SH-SY5Y (cell line): ENCODE data around the gene ACTR1A.

Source experiments
- GATA2 ChIP-seq: IDR thresholded peaks from 2 replicates; pipeline ENCODE4 v1.6.1; 2011; ENCODE audit warnings: mild to moderate bottlenecking, low read depth, low read length
- GATA3 ChIP-seq: IDR thresholded peaks from 2 replicates; pipeline ENCODE4 v1.6.1; 2011; ENCODE audit warnings: low read depth, mild to moderate bottlenecking, low read length, moderate library complexity

Gene ACTR1A

DNA sequence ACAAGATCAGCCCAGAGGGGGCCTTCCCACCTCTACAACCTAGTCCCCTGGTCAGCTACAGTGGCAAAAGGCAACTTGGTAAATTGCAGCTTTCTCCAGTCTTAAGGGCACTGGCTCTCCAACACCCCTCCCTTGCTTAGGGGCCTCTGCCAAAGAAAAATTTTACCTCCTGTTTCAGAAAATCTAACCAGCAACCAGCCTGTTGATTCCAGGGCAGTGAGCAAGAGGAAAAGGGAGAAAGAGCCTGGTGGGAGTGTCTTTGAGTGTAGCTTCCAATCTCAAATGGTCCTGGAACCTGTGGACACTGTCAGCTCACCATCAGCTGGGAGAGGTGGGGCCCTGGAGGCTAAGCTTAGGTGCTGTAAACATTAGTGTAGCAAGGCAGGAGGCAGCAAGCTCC lies 22.9 kb downstream of the ACTR1A start:
- TF ChIP-seq GATA2 = no peak
- TF ChIP-seq GATA3 = no peak

DNA sequence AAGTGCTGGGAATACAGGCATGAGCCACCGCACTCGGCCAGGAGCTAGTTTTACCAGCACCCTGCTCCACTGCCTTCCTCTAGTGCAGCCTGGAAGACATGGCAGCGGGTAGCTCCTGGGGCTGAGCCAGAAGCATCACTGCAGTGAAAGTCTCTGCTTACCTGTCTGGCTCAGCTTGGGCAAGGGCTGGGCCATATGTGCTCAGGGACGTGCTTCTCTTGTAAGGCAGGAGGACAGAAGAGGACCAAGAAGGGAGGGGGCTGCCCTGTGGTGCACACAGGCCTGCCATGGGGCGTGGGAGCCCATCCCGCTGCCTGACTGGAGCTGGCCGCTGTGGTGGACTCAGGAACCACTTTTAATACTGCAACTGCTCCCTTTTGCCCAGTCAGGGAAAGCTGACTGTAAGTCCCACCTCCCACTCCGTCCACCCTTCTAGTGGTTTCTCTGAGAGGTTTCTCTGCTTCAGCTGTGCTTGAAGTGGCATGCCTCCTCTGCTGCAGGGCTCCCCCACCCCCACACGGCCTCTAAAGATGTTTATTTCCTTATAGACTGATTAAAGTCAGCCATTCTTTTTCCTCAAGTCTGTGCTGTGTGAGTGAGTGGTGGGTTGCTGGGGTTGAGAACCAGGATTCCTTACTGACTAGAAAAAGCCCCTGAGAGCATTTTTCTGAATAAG lies 25.9 kb downstream of the ACTR1A start:
- TF ChIP-seq GATA3 (no peak), GATA2 (no peak)

DNA sequence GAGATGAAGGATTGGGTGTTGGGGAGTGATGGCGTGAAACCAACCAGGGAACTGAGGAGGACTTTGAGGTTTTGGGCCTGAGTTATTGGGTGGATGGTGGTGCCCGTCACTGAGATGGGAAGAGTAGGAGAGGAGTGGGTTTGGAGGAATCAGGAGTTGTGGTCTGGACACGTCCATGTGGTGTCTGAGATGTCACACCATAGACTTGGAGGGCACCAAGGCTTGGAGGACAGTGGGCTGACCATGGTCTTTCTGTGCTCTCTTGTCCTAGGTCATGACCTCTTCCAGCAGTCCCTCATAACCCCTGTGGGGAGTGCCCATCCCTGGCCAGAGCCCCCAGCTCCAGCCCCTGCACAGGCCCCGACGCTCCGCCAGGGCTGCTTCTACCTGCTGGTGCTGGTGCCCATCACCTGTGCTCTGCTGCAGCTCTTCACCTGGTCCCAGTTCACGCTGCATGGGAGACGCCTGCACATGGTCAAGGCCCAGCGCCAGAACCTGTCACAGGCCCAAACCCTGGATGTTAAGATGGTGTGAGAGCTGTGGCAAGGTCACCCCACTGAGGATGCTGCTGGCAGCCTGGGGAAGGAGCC lies 27.0 kb downstream of the ACTR1A start:
- TF ChIP-seq GATA3 = no peak
- TF ChIP-seq GATA2 = no peak

DNA sequence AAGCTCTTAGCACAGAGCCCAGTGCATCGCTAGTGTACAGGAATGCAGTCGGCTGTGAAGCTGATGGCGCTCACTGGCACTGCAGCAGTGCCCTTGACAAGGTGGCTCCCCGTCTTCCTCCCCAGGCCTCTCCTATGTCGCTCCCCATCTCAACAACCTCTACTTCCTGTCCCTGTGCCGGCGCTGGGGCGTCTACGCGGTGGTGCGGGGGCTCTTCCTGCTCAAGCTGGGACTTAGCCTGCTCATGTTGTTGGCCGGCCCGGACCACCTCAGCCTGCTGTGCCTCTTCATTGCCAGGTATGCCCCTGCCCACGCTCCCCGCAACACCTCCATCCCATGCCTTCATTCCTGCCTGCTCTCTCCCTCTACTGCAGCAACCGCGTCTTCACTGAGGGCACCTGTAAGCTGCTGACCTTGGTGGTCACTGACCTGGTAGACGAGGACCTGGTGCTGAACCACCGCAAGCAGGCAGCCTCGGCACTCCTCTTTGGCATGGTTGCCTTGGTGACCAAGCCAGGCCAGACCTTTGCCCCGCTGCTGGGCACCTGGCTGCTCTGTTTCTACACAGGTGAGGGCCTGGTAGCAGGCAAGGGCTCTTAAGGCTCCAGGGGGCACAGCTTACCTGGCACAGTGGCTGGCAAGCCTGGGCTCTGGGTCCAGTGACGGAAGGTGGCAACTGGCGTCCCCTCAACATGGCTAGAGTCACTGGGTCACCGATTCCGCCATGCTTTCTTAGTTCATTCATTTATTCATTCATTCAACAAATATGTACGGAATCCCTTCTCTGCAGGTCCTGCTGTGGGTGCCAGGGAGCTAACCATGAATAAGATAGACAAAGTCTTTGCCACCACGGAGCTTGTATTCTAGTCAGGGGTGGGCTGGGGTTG lies 28.8 kb downstream of the ACTR1A start:
- no peak for TF ChIP-seq GATA3
- TF ChIP-seq GATA2 = no peak

DNA sequence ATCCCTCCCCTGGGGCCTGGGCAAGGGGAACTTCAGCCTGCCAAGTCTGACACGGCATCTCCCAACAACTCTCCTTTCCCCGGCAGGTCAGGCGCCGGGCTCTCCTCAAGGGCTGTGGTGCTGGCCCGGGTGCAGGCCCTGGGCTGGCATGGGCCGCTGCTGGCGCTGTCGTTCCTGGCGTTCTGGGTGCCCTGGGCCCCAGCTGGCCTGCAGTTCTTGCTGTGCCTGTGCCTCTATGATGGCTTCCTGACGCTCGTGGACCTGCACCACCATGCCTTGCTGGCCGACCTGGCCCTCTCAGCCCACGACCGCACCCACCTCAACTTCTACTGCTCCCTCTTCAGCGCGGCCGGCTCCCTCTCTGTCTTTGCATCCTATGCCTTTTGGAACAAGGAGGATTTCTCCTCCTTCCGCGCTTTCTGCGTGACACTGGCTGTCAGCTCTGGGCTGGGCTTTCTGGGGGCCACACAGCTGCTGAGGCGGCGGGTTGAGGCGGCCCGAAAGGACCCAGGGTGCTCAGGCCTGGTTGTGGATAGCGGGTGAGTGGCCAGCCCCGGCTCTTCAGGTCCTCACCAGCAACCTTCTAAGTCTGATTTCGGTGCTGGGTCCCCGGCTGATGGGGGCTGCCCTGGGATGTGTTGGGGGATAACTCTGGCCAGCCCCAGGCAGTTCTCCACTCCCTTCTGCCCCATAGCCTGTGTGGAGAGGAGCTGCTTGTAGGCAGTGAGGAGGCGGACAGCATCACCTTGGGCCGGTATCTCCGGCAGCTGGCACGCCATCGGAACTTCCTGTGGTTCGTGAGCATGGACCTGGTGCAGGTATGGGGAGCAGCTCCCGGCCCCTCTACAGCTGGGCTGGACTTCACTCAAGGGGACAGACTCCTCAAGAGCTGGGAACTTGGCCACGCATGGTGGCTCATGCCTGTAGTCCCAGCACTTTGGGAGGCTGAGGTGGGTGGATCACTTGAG lies 31.6 kb downstream of the ACTR1A start:
- no peak for TF ChIP-seq GATA2
- no peak for TF ChIP-seq GATA3

DNA sequence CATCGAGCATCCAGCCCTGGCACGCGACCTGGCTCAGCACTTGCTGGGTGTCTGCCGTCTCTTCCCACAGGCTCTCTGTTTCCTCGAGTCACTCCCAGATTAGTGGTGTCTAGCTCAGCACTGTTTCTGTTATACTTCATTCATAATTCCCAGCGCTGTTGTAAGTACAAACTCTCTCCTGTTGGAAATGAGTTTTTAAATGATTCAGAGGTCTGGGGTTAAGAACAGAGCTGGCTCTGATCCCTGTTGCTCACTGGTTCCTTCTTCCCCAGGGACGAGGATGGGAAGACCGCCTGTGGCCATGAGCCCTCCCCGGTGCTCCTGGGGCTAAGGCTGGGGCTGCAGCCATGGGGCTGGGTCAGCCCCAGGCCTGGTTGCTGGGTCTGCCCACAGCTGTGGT lies 33.8 kb downstream of the ACTR1A start:
- no peak for TF ChIP-seq GATA3
- TF ChIP-seq GATA2 = no peak

DNA sequence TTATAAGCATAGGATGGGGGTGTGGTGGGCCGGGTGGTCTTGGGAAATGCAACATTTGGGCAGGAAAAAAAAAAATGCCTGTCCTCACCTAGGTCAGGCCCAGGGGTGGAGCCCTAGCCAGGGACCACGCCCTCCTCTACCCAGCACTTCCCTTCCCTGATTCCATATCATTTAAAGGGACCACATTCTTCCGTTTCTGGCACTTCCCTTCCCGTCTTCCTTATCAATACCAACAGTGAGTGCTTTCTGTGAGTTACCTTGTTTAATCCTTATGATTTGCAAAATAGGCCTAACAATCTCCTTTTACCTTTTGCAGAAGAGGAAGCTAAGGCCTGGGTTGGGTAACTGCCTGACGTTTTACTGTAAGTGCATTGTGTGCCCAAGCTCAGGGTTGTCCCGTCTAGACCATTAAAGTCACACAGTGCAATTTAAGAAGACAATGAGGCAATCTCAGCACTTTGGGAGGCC lies 34.5 kb downstream of the ACTR1A start:
- TF ChIP-seq GATA2 (no peak), GATA3 (no peak)

DNA sequence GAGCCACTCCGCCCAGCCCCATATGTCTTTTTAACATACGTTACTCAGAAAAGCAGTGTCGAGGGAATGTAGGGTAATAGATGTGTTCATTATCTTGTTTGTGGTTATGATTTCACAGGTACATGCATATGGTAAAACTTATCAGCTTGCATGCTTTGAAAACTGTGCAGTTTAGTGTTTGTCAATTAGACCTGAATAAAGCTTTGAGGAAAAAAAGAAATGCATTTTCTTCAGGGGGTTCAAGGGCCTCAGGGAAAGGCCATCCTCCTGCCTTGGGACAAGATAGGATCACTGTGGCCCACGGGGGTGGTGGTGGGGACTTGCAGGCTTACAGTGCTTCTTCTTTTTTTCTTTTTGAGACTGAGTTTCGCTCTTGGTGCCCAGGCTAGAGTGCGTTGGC lies 35.2 kb downstream of the ACTR1A start:
- no peak for TF ChIP-seq GATA3
- TF ChIP-seq GATA2 = no peak

DNA sequence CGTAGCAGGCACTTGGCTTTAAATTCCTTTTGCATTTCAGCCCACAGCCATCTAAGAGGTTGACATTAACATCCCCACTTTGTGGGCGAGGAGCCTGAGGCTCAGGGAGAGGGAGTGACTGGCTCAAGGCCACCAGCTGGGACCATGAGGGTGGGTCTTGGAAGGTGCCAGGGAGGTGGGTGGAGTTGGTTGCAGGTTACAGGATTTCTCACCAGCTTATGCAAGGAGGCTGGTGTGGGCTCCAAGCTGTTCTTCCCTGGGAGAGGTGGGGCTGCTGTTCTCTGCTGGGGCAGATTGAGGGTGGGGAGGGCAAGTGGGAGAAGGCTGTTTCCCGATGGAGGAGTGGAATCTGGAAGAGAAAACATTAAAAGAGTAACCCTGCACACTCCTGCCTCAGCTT lies 37.0 kb downstream of the ACTR1A start:
- no peak for TF ChIP-seq GATA3
- no peak for TF ChIP-seq GATA2

DNA sequence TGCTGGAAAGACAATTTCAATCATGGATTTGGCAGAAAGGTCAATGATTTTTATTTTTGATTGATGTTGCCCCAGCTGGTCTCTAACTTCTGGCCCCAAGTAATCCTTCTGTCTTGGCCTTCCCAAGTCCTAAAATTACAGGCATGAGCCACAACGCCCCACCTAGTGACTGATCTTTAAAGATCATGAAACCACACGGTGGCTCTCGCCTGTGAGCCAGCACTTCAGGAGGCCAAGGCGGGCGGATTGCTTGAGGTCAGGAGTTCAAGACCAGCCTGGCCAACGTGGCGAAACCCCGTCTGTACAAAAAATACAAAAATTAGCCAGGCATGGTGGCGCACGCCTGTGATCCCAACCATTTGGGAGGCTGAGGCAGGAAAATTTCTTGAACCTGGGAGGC lies 38.5 kb downstream of the ACTR1A start:
- TF ChIP-seq GATA2 (no peak), GATA3 (no peak)

DNA sequence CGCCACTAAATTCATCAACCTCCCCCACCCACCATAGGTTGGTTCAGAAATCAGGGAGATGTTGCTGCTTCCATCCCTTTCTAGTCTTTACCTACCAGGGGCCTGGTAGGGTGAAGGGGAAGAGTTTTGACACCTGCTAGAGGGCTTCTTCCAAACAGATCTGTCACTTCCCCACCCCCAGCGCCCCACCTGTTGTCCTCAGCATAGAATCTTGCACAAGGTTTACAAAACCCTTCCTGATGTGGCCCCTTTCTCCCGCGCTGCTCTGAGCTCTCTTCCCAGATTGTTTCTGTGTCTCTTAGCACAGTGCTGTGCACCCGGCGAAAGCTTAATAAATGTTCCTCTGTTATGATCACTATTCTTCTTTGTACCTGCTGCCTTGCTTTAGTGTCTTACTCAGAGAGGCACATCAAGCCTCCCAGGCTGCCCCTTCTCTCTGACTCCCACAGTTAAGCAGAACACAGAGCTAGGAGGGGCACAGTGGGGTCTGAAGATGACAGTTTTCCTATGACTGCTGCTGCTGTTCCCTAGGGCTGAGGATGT lies 39.9 kb downstream of the ACTR1A start:
- TF ChIP-seq GATA2 = no peak
- no peak for TF ChIP-seq GATA3

DNA sequence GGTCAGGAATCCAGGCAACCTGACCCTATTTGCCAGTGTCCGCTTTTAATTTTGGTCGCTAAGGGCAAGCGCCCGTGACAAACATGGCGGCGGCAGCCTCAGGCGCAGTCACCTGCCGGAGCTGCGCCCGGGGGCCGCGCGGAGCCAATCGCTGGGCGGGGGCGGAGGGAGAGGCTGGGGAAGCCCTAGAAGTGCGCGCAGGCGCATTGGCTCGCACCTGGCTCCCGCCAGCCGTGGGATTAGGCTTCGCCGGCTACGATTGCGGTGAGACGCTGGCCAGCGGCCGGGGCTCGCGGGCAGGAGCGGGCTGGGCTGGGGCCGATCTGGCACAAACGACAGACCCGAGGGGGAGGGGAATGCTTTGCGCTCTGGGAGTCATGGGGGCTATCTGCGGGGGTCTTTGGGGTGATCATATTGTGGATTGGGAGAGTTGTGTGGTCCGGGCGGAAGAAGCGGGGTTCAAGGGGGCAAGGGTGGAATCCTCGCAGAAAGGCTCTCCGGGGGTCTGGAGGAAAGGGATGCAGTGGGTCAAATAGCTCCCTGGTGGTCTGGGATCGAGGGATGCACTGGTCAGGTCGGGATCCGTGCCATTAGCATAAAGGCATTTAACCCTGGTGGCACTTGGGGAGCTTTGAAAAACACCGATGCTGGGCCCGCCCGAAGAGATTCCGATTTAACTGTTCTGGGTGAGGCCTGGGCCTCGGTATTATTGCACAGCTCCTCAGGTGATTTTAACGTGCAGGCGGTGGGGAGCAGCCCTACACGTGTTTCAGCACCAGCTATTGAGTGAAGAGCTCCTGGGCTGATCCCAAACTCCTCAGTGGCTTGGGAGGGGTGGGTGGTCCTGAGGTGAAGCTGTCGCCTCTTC lies 41.1 kb downstream of the ACTR1A start:
- TF ChIP-seq GATA3 (no peak), GATA2 (no peak)

DNA sequence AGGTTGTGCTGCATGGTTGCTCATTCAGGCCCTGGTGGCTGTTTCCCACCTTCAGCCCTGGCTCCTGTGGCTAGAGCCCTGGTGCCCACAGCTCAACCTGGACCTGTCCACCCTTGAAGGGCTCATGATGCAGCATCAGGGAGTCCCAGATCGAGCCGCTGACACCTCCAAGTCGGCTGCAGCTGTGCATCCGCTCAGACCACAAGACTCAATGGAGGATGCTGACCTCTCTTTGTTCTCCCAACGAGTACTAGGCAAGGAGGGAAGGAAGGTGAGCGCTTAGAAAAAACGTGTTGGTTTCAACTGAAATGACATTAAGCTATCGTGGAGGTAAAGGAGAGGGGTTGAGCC lies 41.7 kb downstream of the ACTR1A start:
- no peak for TF ChIP-seq GATA3
- no peak for TF ChIP-seq GATA2
